HG03342 (cell line): ENCODE results near the gene TRIM37.
"Not testable (repeated sequence)": the region's sequence is repeated elsewhere in the genome, so short reads cannot be mapped to it uniquely, and the experiment has no call there.

Experiments
- ATAC-seq: cut with Tn5 transposase; IDR thresholded peaks from one replicate; pipeline ENCODE4 v1.9.1; 2021; ENCODE audit warnings: mild to moderate bottlenecking, moderate library complexity; ENCODE audit not compliant: unreplicated experiment

The TRIM37 gene

GRCh38 chr17:58996968-58997367 is 109.7 kb downstream of the TRIM37 start:
- no peak for ATAC-seq

- ATAC-seq = no peak
Observed at GRCh38 chr17:58995247-58995940, 111.3 kb downstream of the TRIM37 start.

GRCh38 chr17:58993311-58993710 is 113.4 kb downstream of the TRIM37 start:
- no peak for ATAC-seq

- peak; percentile 65 for ATAC-seq
Observed at GRCh38 chr17:58991718-58992331, 114.9 kb downstream of the TRIM37 start.

- ATAC-seq = no peak
Observed at GRCh38 chr17:58989629-58990028, 117.1 kb downstream of the TRIM37 start.

- no peak for ATAC-seq
Observed at GRCh38 chr17:58985971-58986370, 120.7 kb downstream of the TRIM37 start.

- ATAC-seq = no peak
Observed at GRCh38 chr17:58985367-58985766, 121.3 kb downstream of the TRIM37 start.

- ATAC-seq = no peak
Observed at GRCh38 chr17:58982626-58983025, 124.1 kb downstream of the TRIM37 start.

GRCh38 chr17:58980706-58981481 is 125.8 kb downstream of the TRIM37 start:
- ATAC-seq = no peak

GRCh38 chr17:58976541-58976940 is 130.1 kb downstream of the TRIM37 start:
- ATAC-seq = no peak

GRCh38 chr17:58974354-58974753 is 132.3 kb downstream of the TRIM37 start:
- ATAC-seq = no peak

GRCh38 chr17:58970609-58971450 is 135.8 kb downstream of the TRIM37 start:
- ATAC-seq = no peak

- ATAC-seq = no peak
Observed at GRCh38 chr17:58969612-58970011, 137.1 kb downstream of the TRIM37 start.

GRCh38 chr17:58969156-58969555 is 137.5 kb downstream of the TRIM37 start:
- ATAC-seq = no peak

GRCh38 chr17:58968426-58969061 is 138.1 kb downstream of the TRIM37 start:
- ATAC-seq = no peak

GRCh38 chr17:58966208-58966607 is 140.5 kb downstream of the TRIM37 start:
- no peak for ATAC-seq

- ATAC-seq = no peak
Observed at GRCh38 chr17:58965221-58965620, 141.5 kb downstream of the TRIM37 start.

GRCh38 chr17:58960068-58960467 is 146.6 kb downstream of the TRIM37 start:
- ATAC-seq = no peak

- ATAC-seq = not testable (repeated sequence)
Observed at GRCh38 chr17:58957725-58958073, 149.0 kb downstream of the TRIM37 start.

- no peak for ATAC-seq
Observed at GRCh38 chr17:58956997-58957724, 149.5 kb downstream of the TRIM37 start.
